GM13976 (cell line): Measurements from ENCODE around the gene RTP1.
"Not testable (repeated sequence)": the region's sequence is repeated elsewhere in the genome, so short reads cannot be mapped to it uniquely, and the experiment has no call there.

Experiments
- DNase-seq: peaks from one replicate; pipeline ENCODE4 v3.0.0; 2012; ENCODE audit warnings: low spot score
- CTCF ChIP-seq: IDR thresholded peaks from 2 replicates; pipeline ENCODE4 v1.5.1; 2012; ENCODE audit warnings: borderline replicate concordance, mild to moderate bottlenecking; ENCODE audit not compliant: insufficient read depth; ENCODE audit errors: extremely low read depth, missing control alignments, control extremely low read depth
- in situ Hi-C: fragments of 300-500 bp; cut with MboI; formaldehyde crosslinking; loops from one replicate; pipeline ENCODE4 v1.12.0; 2022; ENCODE audit warnings: low sequenced_read_pairs, mixed read lengths, inconsistent platforms; ENCODE audit not compliant: unreplicated experiment

RTP1 gene

GRCh38 chr3:187228740-187229139 lies 31.5 kb downstream of the RTP1 start:
- in situ Hi-C loops, result no loop called here
- no peak for TF ChIP-seq CTCF
- no peak for DNase-seq

- in situ Hi-C loops, result no loop called here
- TF ChIP-seq CTCF, result no peak
- no peak for DNase-seq
These were observed 32.7 kb downstream of the RTP1 start for GRCh38 chr3:187230011-187230410.

GRCh38 chr3:187236962-187237361 lies 39.7 kb downstream of the RTP1 start:
- no peak for DNase-seq
- in situ Hi-C loops, result no loop called here
- no peak for TF ChIP-seq CTCF

GRCh38 chr3:187237741-187238140 lies 40.5 kb downstream of the RTP1 start:
- no peak for TF ChIP-seq CTCF
- DNase-seq, result no peak
- in situ Hi-C loops, result no loop called here

GRCh38 chr3:187238239-187238638 lies 41.0 kb downstream of the RTP1 start:
- TF ChIP-seq CTCF, result no peak

GRCh38 chr3:187238835-187239234 lies 41.5 kb downstream of the RTP1 start:
- in situ Hi-C loops, result not testable (repeated sequence)

More at GRCh38 chr3:187238239-187238638, 41.0 kb downstream of the RTP1 start:
- DNase-seq, result no peak
- in situ Hi-C loops, result no loop called here

GRCh38 chr3:187242435-187242834 lies 45.1 kb downstream of the RTP1 start:
- in situ Hi-C loops, result no loop called here
- TF ChIP-seq CTCF, result no peak
- no peak for DNase-seq

More at GRCh38 chr3:187238835-187239234, 41.5 kb downstream of the RTP1 start:
- not testable (repeated sequence) for DNase-seq
